Endodermal cell (in vitro differentiated cells): ENCODE results near the gene GPR42. TPM values are rescaled to one million over a fixed set of nuclear protein-coding genes. Genes with fewer than 3 reads are reported as not detected.

ENCODE experiments used
- DNase-seq: peaks from one replicate; pipeline ENCODE4 v3.0.0-alpha.2; 2017
- H3K27ac ChIP-seq: 2 replicates; pipeline ENCODE4 v1.5.1; 2013; ENCODE audit warnings: mild to moderate bottlenecking, low read depth, low read length, moderate library complexity
- H3K27me3 ChIP-seq: 2 replicates; pipeline ENCODE4 v1.6.1; 2013; ENCODE audit warnings: mild to moderate bottlenecking, low read length, moderate library complexity; ENCODE audit not compliant: insufficient read depth, control insufficient read depth, poor library complexity, severe bottlenecking
- H3K36me3 ChIP-seq: 2 replicates; pipeline ENCODE4 v1.7.0; 2013; ENCODE audit warnings: mild to moderate bottlenecking, low read length, moderate library complexity; ENCODE audit not compliant: control insufficient read depth, insufficient read depth
- H3K4me1 ChIP-seq: one replicate; pipeline ENCODE4 v1.7.0; 2013; ENCODE audit warnings: low read length; ENCODE audit not compliant: control insufficient read depth, insufficient read depth
- H3K4me3 ChIP-seq: 2 replicates; pipeline ENCODE4 v1.5.1; 2013; ENCODE audit warnings: mild to moderate bottlenecking, low read length, moderate library complexity
- H3K9ac ChIP-seq: 2 replicates; pipeline ENCODE4 v1.6.1; 2013; ENCODE audit warnings: mild to moderate bottlenecking, low read length, moderate library complexity; ENCODE audit not compliant: poor library complexity, severe bottlenecking; ENCODE audit errors: extremely low read depth
- H3K9me3 ChIP-seq: 2 replicates; pipeline ENCODE4 v1.6.1; 2013; ENCODE audit warnings: mild to moderate bottlenecking, low read length, moderate library complexity; ENCODE audit not compliant: control insufficient read depth
- H3K27ac Mint-ChIP-seq: 2 replicates; pipeline ENCODE4 v1.8.0; 2020; ENCODE audit warnings: mixed read lengths
- H3K27me3 Mint-ChIP-seq: 2 replicates; pipeline ENCODE4 v1.8.0; 2021; ENCODE audit warnings: mild to moderate bottlenecking, mixed read lengths; ENCODE audit not compliant: insufficient read depth
- H3K36me3 Mint-ChIP-seq: 2 replicates; pipeline ENCODE4 v1.8.0; 2020; ENCODE audit warnings: low read depth, mixed read lengths
- H3K4me1 Mint-ChIP-seq: 2 replicates; pipeline ENCODE4 v1.8.0; 2020; ENCODE audit warnings: mixed read lengths
- H3K4me3 Mint-ChIP-seq: 2 replicates; pipeline ENCODE4 v1.8.0; 2020; ENCODE audit warnings: mild to moderate bottlenecking, moderate library complexity, mixed read lengths
- H3K9me3 Mint-ChIP-seq: 2 replicates; pipeline ENCODE4 v1.8.0; 2020; ENCODE audit warnings: mild to moderate bottlenecking, mixed read lengths
- CTCF ChIP-seq: fragments of 200-600 bp; sonication (generic); conservative IDR thresholded peaks from 2 replicates; pipeline ENCODE4 v1.5.0; 2021; ENCODE audit warnings: antibody characterized with exemption, mild to moderate bottlenecking
- WGBS, 2 experiments: methylation state at CpG; one replicate each; pipeline versions ENCODE4 v1.1.5 to v1.1.7; 2013; ENCODE audit warnings: missing lambda C conversion rate in 2 of 2, mixed read lengths in 1 of 2; ENCODE audit not compliant: insufficient coverage in 1 of 2, insufficient read length in 1 of 2; 5-methylcytosine and 5-hydroxymethylcytosine counted together
- total RNA-seq, 2 donors: library from RNA; stranded (reverse); fragmentation: NEBNext Ultra II Directional in 1 of 2; extraction: Animal tissue kit (Norgen Biotek cat#: 25700) in 1 of 2; gene quantifications; 2 replicates in 1 of 2; 3 replicates in 1 of 2; pipeline ENCODE4 v1.2.1, GENCODE V29; 2021

Gene GPR42
- total RNA-seq, 2 donors from 2014 or later: not detected

DNA sequence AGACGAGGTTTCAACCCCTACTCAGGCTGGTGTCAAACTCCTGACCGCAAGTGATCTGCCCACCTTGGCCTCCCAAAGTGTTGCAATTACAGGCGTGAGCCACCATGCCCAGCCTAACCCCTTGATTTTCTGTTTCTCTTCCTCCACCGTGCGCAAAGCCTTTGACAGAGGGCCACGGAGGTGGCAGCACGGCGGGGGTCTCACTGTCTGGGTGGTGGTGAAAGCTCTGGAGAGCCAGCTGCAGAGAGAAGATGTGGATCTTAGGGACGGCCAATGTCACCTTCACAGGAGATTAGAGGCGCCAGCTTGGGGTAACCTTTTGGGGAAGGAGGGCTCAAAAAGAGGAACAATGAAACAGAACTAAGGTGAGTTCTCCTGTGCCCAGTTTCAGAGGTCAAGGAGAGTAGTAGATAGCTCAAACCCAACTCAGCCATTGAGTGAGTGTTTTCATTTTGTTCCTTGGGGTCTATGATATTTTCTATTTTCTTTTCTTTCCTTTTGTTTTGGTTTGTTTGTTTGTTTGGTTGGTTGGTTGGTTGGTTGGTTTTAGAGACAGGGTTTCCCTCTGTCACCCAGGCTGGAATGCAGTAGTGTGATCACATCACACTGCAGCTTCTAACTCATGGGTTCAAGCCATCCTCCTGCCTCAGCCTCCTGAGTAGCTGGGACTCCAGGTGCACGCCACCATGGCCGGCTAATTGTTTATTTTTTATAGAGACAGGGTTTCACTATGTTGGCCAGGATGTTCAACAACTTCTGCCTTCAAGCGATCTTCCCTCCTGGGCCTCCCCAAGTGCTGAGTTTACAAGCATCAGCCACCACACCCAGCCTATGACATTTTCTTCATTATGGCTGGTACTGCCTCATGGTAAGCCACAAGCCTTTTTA lies 37.7 kb downstream of the GPR42 start:
- no peaks in the 10 kb centered on the region for H3K36me3 ChIP-seq
- H3K4me1 Mint-ChIP-seq: no peaks in the 10 kb centered on the region
- no peak overlapping the region for H3K27ac Mint-ChIP-seq
- H3K27ac ChIP-seq: no peak overlapping the region
- no peak for DNase-seq
- H3K4me1 ChIP-seq: peaks cover 3% of the 10 kb centered on the region
- no peak overlapping the region for H3K4me3 ChIP-seq
- H3K27me3 Mint-ChIP-seq: peaks cover 10% of the 10 kb centered on the region
- H3K27me3 ChIP-seq: no peaks in the 10 kb centered on the region
- H3K9ac ChIP-seq: no peak overlapping the region
- no peaks in the 10 kb centered on the region for H3K9me3 Mint-ChIP-seq
- no peak for TF ChIP-seq CTCF
- 93 to 99% methylated on average over 8 to 13 of the region's 13 CpGs for WGBS, 2 experiments
- no peaks in the 10 kb centered on the region for H3K36me3 Mint-ChIP-seq
- no peak overlapping the region for H3K4me3 Mint-ChIP-seq
- H3K9me3 ChIP-seq: no peaks in the 10 kb centered on the region

DNA sequence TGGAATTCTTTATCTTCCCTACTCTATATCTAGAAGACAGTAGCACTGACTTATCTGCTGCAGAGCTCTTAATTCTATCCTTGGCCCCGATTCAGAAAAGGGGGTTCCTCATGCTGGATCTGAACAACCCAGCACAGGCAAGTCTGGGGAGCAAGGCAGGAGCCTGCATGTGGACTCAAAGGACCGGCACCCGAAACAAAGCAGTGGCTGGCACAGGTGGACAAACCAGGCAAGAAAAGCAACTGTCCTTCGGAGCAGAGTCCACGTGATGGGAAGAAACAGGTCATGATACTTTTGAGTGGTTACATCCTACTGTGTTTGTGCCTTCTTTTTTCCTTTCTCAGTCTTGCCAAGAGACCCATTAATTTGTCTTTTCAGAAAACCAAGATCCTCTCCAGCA lies 38.3 kb downstream of the GPR42 start:
- Mint-ChIP-seq H3K4me3 (no peak overlapping the region), H3K9me3 (no peaks in the 10 kb centered on the region), H3K4me1 (no peaks in the 10 kb centered on the region), H3K27ac (no peak overlapping the region), H3K36me3 (no peaks in the 10 kb centered on the region), H3K27me3 (peaks cover 10% of the 10 kb centered on the region)
- Histone ChIP-seq H3K27ac (no peak overlapping the region), H3K9me3 (no peaks in the 10 kb centered on the region), H3K36me3 (no peaks in the 10 kb centered on the region), H3K9ac (no peak overlapping the region), H3K27me3 (no peaks in the 10 kb centered on the region), H3K4me1 (peaks cover 3% of the 10 kb centered on the region), H3K4me3 (no peak overlapping the region)
- no peak for TF ChIP-seq CTCF
- DNase-seq: no peak
- WGBS, 2 experiments: 84 to 94% methylated on average over 5 of the region's 5 CpGs

- Histone ChIP-seq H3K27me3 (no peaks in the 10 kb centered on the region), H3K4me3 (no peak overlapping the region), H3K9me3 (no peaks in the 10 kb centered on the region), H3K4me1 (no peaks in the 10 kb centered on the region), H3K9ac (no peak overlapping the region), H3K36me3 (no peaks in the 10 kb centered on the region), H3K27ac (no peak overlapping the region)
- WGBS, 2 experiments: 89 to 92% methylated on average over 4 to 5 of the region's 5 CpGs
- H3K27me3 Mint-ChIP-seq: peaks cover 11% of the 10 kb centered on the region
- TF ChIP-seq CTCF: no peak
- no peaks in the 10 kb centered on the region for H3K4me1 Mint-ChIP-seq
- H3K9me3 Mint-ChIP-seq: no peaks in the 10 kb centered on the region
- no peaks in the 10 kb centered on the region for H3K36me3 Mint-ChIP-seq
- H3K27ac Mint-ChIP-seq: no peak overlapping the region
- DNase-seq: no peak
- H3K4me3 Mint-ChIP-seq: no peak overlapping the region
These were observed 39.6 kb downstream of the GPR42 start for GRCh38 chr19:35410487-35410886.
